Adrenal gland (tissue), 5 donors: ENCODE measurements around the gene DLEC1.

Experiments used
- POLR2A ChIP-seq, 2 donors: fragments of 450-650 bp; IDR thresholded peaks; one replicate each; pipeline ENCODE4 v1.6.1; 2017; ENCODE audit warnings: antibody characterized with exemption in 2 of 2, mild to moderate bottlenecking in 2 of 2, moderate library complexity in 1 of 2
- TF ChIP-seq, protein P1 (sequence below), 6 experiments: fragments of 450-650 bp in 4 of 6; fragments of 200-600 bp in 2 of 6; sonication (generic) in 1 of 6; IDR thresholded peaks; 1 replicate in 5 of 6; 2 replicates in 1 of 6; pipeline versions ENCODE4 v1.5.1 to v1.8.0; 2016 to 2021; ENCODE audit warnings: antibody characterized with exemption in 6 of 6, mild to moderate bottlenecking in 2 of 6, moderate library complexity in 1 of 6
- donor health status: DM: no; HTN: no; CAD: no.

DNA sequence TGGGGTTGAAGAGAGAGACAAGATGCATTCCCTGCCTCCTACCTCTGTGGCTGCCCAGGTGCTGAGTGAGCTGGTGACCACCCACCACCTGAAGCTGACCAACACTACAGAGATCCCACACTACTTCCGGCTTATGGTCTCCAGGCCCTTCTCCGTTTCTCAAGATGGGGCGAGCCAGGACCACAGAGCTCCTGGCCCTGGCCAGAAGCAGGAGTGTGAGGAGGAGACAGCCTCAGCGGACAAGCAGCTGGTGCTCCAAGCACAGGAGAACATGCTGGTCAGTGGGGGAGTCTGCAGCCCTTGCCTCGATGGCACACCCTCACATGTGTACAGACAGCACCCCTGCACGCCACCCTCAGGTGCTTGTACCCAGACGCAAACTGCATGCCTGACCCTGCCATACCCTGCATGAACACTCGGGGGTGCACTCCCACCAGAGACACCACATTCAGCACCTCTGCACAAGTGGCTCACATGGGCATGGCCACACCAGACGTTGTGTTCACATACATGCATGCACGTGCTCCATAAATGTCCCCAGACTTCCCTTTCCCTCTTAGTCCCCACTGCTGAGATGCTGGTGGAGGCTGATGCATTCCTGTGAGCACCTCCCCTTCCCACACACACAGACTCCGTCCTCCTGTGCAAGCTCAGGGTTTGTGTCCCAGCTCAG lies 78.9 kb downstream of the DLEC1 start:
- TF ChIP-seq, protein P1, sequence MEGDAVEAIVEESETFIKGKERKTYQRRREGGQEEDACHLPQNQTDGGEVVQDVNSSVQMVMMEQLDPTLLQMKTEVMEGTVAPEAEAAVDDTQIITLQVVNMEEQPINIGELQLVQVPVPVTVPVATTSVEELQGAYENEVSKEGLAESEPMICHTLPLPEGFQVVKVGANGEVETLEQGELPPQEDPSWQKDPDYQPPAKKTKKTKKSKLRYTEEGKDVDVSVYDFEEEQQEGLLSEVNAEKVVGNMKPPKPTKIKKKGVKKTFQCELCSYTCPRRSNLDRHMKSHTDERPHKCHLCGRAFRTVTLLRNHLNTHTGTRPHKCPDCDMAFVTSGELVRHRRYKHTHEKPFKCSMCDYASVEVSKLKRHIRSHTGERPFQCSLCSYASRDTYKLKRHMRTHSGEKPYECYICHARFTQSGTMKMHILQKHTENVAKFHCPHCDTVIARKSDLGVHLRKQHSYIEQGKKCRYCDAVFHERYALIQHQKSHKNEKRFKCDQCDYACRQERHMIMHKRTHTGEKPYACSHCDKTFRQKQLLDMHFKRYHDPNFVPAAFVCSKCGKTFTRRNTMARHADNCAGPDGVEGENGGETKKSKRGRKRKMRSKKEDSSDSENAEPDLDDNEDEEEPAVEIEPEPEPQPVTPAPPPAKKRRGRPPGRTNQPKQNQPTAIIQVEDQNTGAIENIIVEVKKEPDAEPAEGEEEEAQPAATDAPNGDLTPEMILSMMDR (IDR thresholded peaks at IDR 0.05): peak; percentile 42 to 83 (median 78)
- no peak for TF ChIP-seq POLR2A (IDR thresholded peaks at IDR 0.05)
